ENCODE measurements around the gene AEBP1.

The AEBP1 gene

DNA sequence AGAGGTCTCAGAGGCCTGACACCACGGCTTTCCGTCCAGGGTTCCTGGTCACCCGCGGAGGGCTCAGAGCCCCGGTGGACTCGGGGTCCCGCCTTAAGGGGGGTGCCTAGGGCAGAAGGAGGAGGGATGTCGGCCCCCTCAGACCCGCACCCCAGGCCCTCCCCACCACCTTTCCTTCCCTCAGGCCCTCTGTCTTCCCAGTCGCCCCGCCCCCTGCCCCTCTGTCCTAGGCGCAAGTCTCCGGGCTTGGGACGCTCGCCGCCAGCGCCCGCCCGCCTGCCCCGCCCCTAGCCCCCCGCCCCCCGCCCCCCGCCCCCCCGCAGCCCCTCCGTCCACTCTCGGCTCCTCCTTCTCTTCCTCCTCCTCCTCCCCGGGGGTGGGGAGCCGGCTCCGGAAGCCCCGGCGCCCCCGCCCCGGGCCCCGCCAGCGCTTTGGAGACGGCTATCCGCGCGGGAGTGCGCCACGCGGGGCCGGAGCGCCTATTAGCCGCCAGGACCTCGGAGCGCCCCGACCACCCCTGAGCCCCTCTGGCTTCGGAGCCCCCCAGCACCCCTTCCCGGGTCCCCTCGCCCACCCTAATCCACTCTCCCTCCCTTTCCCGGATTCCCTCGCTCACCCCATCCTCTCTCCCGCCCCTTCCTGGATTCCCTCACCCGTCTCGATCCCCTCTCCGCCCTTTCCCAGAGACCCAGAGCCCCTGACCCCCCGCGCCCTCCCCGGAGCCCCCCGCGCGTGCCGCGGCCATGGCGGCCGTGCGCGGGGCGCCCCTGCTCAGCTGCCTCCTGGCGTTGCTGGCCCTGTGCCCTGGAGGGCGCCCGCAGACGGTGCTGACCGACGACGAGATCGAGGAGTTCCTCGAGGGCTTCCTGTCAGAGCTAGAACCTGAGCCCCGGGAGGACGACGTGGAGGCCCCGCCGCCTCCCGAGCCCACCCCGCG is at the start of gene AEBP1:
Gene AEBP1 (plus strand): TSS at position 423 of the 937 bp plus-strand sequence. CDS start 321 bp downstream, at position 744.
- TF ChIP-seq, protein P1, sequence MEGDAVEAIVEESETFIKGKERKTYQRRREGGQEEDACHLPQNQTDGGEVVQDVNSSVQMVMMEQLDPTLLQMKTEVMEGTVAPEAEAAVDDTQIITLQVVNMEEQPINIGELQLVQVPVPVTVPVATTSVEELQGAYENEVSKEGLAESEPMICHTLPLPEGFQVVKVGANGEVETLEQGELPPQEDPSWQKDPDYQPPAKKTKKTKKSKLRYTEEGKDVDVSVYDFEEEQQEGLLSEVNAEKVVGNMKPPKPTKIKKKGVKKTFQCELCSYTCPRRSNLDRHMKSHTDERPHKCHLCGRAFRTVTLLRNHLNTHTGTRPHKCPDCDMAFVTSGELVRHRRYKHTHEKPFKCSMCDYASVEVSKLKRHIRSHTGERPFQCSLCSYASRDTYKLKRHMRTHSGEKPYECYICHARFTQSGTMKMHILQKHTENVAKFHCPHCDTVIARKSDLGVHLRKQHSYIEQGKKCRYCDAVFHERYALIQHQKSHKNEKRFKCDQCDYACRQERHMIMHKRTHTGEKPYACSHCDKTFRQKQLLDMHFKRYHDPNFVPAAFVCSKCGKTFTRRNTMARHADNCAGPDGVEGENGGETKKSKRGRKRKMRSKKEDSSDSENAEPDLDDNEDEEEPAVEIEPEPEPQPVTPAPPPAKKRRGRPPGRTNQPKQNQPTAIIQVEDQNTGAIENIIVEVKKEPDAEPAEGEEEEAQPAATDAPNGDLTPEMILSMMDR (IDR thresholded peaks at IDR 0.05; ENCODE audit: extremely low read depth, missing control alignments) = no peak
- peak; percentile 82 for DNase-seq (ENCODE audit: low spot score)

DNA sequence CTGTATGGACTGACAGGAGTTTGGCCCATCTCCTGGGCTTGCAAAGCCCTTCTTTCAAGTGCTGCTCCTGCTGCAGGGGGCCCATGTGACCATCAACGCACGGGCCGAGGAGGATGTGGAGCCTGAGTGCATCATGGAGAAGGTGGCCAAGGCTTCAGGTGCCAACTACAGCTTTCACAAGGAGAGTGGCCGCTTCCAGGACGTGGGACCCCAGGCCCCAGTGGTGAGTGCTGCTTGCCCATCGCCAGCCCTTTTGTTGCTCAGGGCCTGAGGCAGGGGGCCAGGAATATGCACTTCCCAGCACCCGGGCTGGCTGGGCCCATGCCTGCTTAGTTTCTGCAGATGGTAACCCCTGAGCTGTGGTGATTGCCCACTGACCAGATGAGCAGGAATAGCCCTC is 47.5 kb upstream of the AEBP1 start:
- DNase-seq (ENCODE audit: low spot score) = no peak
- TF ChIP-seq, protein P1 (IDR thresholded peaks at IDR 0.05; ENCODE audit: extremely low read depth, missing control alignments) = no peak

DNA sequence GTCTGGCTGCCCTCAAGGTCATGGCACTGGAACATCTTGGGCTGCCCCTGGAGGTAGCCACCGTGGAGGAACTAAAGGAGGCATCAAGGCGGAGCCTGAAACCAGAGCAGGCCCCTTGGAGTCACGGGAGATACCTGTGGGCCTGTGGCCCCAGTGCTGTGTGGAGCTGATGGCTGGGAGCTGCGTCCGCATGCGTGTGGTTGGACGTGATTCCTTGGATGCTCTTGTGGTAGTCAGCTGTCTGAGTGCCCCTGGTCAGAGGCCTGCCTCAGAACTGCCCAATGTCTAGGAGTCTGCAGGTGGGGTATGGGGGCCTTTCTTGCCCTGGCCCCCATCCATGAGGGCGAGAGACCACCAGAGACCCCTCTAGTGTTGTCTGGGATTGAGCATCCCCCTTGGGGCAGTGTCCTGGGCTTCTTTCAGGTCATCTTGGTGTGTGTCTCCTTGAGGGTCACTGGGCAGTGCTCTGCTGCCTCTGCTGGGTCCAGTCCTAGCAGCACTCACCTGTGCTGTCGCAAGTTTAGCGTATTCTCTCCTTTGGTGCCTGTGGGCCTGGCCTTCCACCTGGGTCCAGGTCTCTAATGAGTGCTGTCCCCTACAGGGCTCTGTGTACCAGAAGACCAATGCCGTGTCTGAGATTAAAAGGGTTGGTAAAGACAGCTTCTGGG is 46.8 kb upstream of the AEBP1 start:
- TF ChIP-seq, protein P1 (IDR thresholded peaks at IDR 0.05; ENCODE audit: extremely low read depth, missing control alignments) = no peak
- no peak for DNase-seq (ENCODE audit: low spot score)

DNA sequence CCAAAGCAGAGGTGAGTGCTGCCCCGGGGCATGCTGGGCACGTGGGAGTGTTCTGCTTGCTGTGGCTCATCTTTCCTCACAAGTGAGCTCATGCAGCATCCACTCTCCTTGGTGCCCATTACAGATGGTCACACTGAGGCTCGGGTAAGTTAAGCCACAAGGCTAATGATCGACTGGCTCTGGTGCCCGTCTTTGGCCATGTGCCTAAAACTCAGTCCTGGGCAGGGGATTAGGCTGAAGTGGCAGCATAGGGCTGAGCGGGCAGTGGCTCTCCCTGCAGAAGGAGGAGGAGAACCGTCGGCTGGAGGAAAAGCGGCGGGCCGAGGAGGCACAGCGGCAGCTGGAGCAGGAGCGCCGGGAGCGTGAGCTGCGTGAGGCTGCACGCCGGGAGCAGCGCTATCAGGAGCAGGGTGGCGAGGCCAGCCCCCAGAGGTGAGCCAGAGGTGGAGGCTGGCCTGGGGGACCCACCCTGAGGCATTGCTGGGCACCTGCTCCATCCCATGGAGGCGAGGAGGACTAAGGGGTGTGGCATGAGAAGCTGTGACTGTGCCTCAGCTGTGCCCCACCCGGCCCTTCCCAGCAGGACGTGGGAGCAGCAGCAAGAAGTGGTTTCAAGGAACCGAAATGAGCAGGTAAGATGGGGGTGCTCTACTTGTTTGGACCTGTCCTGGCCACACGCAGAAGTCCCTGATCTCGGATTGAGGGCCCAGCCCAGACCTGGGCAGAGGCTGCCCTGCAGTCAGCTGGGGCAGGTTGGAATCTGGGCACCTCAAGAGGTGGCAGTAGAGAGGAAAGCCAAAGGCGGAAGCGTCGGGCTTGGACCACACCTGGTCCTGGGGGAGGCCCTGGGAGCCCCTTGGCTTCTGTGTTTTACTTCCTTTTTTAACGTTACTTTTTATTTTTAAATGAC is 46.0 kb upstream of the AEBP1 start:
- no peak for DNase-seq (ENCODE audit: low spot score)
- TF ChIP-seq, protein P1 (IDR thresholded peaks at IDR 0.05; ENCODE audit: extremely low read depth, missing control alignments) = no peak

DNA sequence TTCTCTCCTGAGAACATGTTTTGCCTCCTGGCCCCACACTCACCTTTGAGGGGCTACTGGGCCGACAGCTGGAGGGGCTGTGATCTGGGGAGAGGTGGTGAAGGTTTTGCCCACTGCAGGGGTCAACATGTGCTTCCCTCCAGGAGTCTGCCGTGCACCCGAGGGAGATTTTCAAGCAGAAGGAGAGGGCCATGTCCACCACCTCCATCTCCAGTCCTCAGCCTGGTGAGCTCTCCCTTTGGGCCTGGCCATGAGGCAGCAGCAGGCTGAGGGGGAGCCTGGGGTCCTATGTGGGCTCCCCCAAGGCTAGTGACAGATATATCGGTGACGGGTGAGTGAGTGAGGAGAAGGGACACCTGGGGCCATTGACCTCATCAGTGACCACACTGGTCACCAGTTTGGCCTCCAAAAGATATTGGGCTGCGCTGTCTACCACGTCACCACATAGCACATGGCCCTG is 45.4 kb upstream of the AEBP1 start:
- TF ChIP-seq, protein P1 (IDR thresholded peaks at IDR 0.05; ENCODE audit: extremely low read depth, missing control alignments) = no peak
- no peak for DNase-seq (ENCODE audit: low spot score)

DNA sequence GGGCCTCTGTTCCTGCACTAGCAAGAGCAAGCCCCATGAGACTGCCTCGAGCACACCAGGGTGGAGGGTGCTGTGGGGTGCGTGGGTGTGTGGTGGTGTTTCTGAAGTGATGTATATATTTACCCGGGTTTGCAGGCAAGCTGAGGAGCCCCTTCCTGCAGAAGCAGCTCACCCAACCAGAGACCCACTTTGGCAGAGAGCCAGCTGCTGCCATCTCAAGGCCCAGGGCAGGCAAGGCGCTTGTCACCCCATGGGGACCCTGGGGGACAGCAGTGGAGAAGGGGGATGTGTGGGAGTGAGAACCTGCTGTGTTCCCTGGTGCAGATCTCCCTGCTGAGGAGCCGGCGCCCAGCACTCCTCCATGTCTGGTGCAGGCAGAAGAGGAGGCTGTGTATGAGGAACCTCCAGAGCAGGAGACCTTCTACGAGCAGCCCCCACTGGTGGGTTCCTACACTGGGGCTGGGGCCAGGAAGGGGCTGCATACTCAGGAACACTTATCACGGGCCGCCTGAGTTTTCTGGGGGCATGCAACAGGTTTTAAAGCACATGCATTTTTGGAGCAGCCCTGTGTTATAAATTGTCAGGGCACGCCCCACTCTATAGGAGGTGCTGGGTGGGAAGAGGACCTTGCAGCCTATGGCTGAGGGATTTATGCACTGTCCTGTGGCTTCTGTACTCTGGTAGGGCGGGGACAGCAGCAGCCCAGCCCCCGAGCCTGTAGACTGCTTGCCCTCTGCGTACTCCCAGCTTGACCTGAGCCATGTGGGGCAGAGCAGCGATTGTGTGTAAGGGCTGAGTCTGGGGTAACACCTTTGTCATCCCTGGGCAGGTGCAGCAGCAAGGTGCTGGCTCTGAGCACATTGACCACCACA is 44.7 kb upstream of the AEBP1 start:
- DNase-seq (ENCODE audit: low spot score) = peak; percentile 78
- TF ChIP-seq, protein P1 (IDR thresholded peaks at IDR 0.05; ENCODE audit: extremely low read depth, missing control alignments) = no peak

Data from GM20000 (cell line).